Endothelial cell of umbilical vein (primary cell): ENCODE data around the gene PLEKHA7. TPM values are rescaled to one million over a fixed set of nuclear protein-coding genes. Genes with fewer than 3 reads are reported as not detected.
A peak's percentile ranks its signal among the peaks of the same experiment; 100 is the strongest.

Experiments used
- BruUV-seq: library from RNA; stranded (reverse); fragments of 400-500 nt; replicated peaks from 2 replicates; lab custom pipeline; 2021; lab: Mats Ljungman, UMichigan
- CTCF ChIA-PET: fragments of 300-600, 350-600 bp; sonication (Branson Sonifier 250); formaldehyde crosslinking; loops from one replicate; lab custom pipeline; 2021; ENCODE audit warnings: antibody characterized with exemption, inconsistent platforms; lab: Charles Lee
- POLR2A ChIA-PET: fragments of 300-600, 350-600 bp; sonication (Branson Sonifier 250); formaldehyde crosslinking; loops from one replicate; lab custom pipeline; 2021; ENCODE audit warnings: antibody characterized with exemption, inconsistent platforms; lab: Charles Lee
- DNase-seq: peaks from one replicate; pipeline ENCODE4 v3.0.0-alpha.2; 2011; ENCODE audit warnings: low read depth, low spot score
- FAIRE-seq: peaks from 2 replicates; lab custom pipeline; 2011; peaks lifted over from hg19 to GRCh38; lab: Jason Lieb, UNC
- H2AFZ ChIP-seq: 2 replicates; pipeline ENCODE4 v1.6.0; 2012; ENCODE audit warnings: low read depth, low read length, control low read depth, inconsistent platforms
- H3K27ac ChIP-seq: 2 replicates; pipeline ENCODE4 v1.5.1; 2011; ENCODE audit warnings: low read depth, mild to moderate bottlenecking, control low read depth, low read length, moderate library complexity; ENCODE audit not compliant: insufficient read depth
- H3K27me3 ChIP-seq, 2 experiments: 2 replicates each; pipeline versions ENCODE4 v1.6.0 to v1.6.1; 2011; ENCODE audit warnings: low read length in 2 of 2, mixed read lengths in 1 of 2; ENCODE audit not compliant: control insufficient read depth in 2 of 2, insufficient read depth in 2 of 2
- H3K36me3 ChIP-seq, 2 experiments: 2 replicates in 1 of 2; 3 replicates in 1 of 2; pipeline ENCODE4 v1.5.1; 2011; ENCODE audit warnings: low read length in 2 of 2, mild to moderate bottlenecking in 1 of 2, moderate library complexity in 1 of 2; ENCODE audit not compliant: control insufficient read depth in 2 of 2, insufficient read depth in 2 of 2; ENCODE audit errors: extremely low read depth in 1 of 2
- H3K4me1 ChIP-seq: 3 replicates; pipeline ENCODE4 v1.5.1; 2011; ENCODE audit warnings: mild to moderate bottlenecking, low read length; ENCODE audit not compliant: control insufficient read depth, insufficient read depth; ENCODE audit errors: extremely low read depth
- H3K4me2 ChIP-seq: 2 replicates; pipeline ENCODE4 v1.6.1; 2011; ENCODE audit warnings: low read length, control low read depth, mixed read lengths; ENCODE audit not compliant: insufficient read depth
- H3K4me3 ChIP-seq, 3 experiments: fragments of 200-600 bp in 1 of 3; sonication (generic), shearing (Covaris generic) in 1 of 3; replicated peaks in 1 of 3; 2 replicates each; pipeline ENCODE4 v1.5.1; 2011 to 2016; ENCODE audit warnings: control low read depth in 3 of 3, low read length in 3 of 3, mild to moderate bottlenecking in 2 of 3, inconsistent platforms in 1 of 3, low read depth in 1 of 3, moderate library complexity in 1 of 3; ENCODE audit not compliant: insufficient read depth in 1 of 3
- H3K79me2 ChIP-seq: 2 replicates; pipeline ENCODE4 v1.6.0; 2012; ENCODE audit warnings: low read length, inconsistent platforms; ENCODE audit not compliant: control insufficient read depth, insufficient read depth
- H3K9ac ChIP-seq: replicated peaks from 2 replicates; pipeline ENCODE3; 2011; ENCODE audit warnings: low read length, control low read depth; ENCODE audit not compliant: insufficient read depth; ENCODE audit errors: extremely low read depth
- H3K9me1 ChIP-seq: replicated peaks from 3 replicates; pipeline ENCODE4 v1.6.0; 2011; ENCODE audit warnings: mild to moderate bottlenecking, low read length; ENCODE audit not compliant: control insufficient read depth, insufficient read depth; ENCODE audit errors: extremely low read depth
- H3K9me3 ChIP-seq: replicated peaks from 2 replicates; pipeline ENCODE4 v1.5.1; 2012; ENCODE audit warnings: low read length, inconsistent platforms; ENCODE audit not compliant: control insufficient read depth, insufficient read depth
- H4K20me1 ChIP-seq: replicated peaks from 2 replicates; pipeline ENCODE3; 2011; ENCODE audit warnings: mild to moderate bottlenecking, low read length; ENCODE audit not compliant: control insufficient read depth, insufficient read depth; ENCODE audit errors: extremely low read depth
- CTCF ChIP-seq, 2 donors: IDR thresholded peaks; 1 replicate in 1 of 2; 2 replicates in 1 of 2; pipeline ENCODE4 v1.5.1; 2011; ENCODE audit warnings: low read length in 2 of 2, mild to moderate bottlenecking in 2 of 2, moderate library complexity in 2 of 2, control low read depth in 1 of 2, inconsistent platforms in 1 of 2, low read depth in 1 of 2; ENCODE audit not compliant: insufficient read depth in 1 of 2; ENCODE audit errors: extremely low read depth in 1 of 2
- EZH2 ChIP-seq: IDR thresholded peaks from 2 replicates; pipeline ENCODE4 v1.6.1; 2012; ENCODE audit warnings: borderline replicate concordance, low read depth, mild to moderate bottlenecking, moderate library complexity, low read length, inconsistent platforms; ENCODE audit not compliant: severe bottlenecking
- FOS ChIP-seq: IDR thresholded peaks from 2 replicates; pipeline ENCODE4 v1.6.1; 2011; ENCODE audit warnings: mild to moderate bottlenecking, low read length, moderate library complexity, borderline replicate concordance; ENCODE audit not compliant: insufficient read depth
- GATA2 ChIP-seq: IDR thresholded peaks from 2 replicates; pipeline ENCODE4 v1.7.0; 2011; ENCODE audit warnings: low read depth, mild to moderate bottlenecking, moderate library complexity, mixed read lengths, low read length; ENCODE audit not compliant: insufficient read length, insufficient read depth
- JUN ChIP-seq: IDR thresholded peaks from 2 replicates; pipeline ENCODE4 v1.6.1; 2011; ENCODE audit warnings: borderline replicate concordance, low read depth; ENCODE audit not compliant: insufficient read length, insufficient read depth
- MAX ChIP-seq: IDR thresholded peaks from 2 replicates; pipeline ENCODE4 v1.6.1; 2011; ENCODE audit not compliant: insufficient read depth, insufficient read length
- MYC ChIP-seq: IDR thresholded peaks from one replicate; pipeline ENCODE4 v1.6.1; 2011; ENCODE audit warnings: mild to moderate bottlenecking, low read depth, low read length
- POLR2A ChIP-seq: IDR thresholded peaks from 2 replicates; pipeline ENCODE4 v1.6.1; 2012; ENCODE audit warnings: low read depth, mild to moderate bottlenecking, control low read depth, low read length
- POLR2AphosphoS5 ChIP-seq: IDR thresholded peaks from 2 replicates; pipeline ENCODE4 v1.6.1; 2012; ENCODE audit warnings: low read depth, mild to moderate bottlenecking, control low read depth, low read length, moderate library complexity; ENCODE audit not compliant: insufficient read depth
- dilution Hi-C: fragments of 300-500 bp; cut with MboI; formaldehyde crosslinking; loops from one replicate; pipeline ENCODE4 v1.15.0; 2019; ENCODE audit warnings: low sequenced_read_pairs; ENCODE audit not compliant: extremely low pct_ligation_motif_present
- intact Hi-C: fragments of 100-400 bp; cut with micrococcal nuclease; formaldehyde crosslinking; loops from one replicate; pipeline ENCODE4 v1.10.0; 2022
- polyA plus RNA-seq, 4 experiments: library from polyadenylated mRNA; depleted of rRNA in 3 of 4; stranded (reverse) in 3 of 4; unstranded in 1 of 4; fragments of >200 nt; gene quantifications; 2 replicates each; pipeline versions ENCODE4 v1.2.1 to v1.2.3, GENCODE V29; 2011 to 2012; ENCODE audit warnings: missing spikeins in 1 of 4
- total RNA-seq: library from RNA; stranded (reverse); gene quantifications from 2 replicates; pipeline ENCODE4 v1.2.3, GENCODE V29; 2021

PLEKHA7 gene
- total and polyA plus RNA-seq, 2 donors (not counting 3 experiments of a cell fraction or from before 2014, with no cell fraction given), result 1.7 to 3.8 TPM

GRCh38 chr11:16793009-16793408 lies 221.2 kb downstream of the PLEKHA7 start:
- Histone ChIP-seq H3K4me1 (peaks cover 36% of the 10 kb centered on the region), H2AFZ (no peak overlapping the region), H3K9me3 (no peaks in the 10 kb centered on the region), H3K79me2 (no peaks in the 10 kb centered on the region), H3K9me1 (no peaks in the 10 kb centered on the region), H4K20me1 (no peaks in the 10 kb centered on the region), H3K36me3 (no peaks in the 10 kb centered on the region), H3K27ac (peak overlapping the region; percentile 89), H3K4me2 (no peak overlapping the region), H3K9ac (no peak overlapping the region), H3K4me3 (no peak overlapping the region), H3K27me3 (no peaks in the 10 kb centered on the region)
- FAIRE-seq, result no peak
- DNase-seq, result no peak
- TF ChIP-seq MYC (no peak), POLR2AphosphoS5 (no peak), POLR2A (no peak), FOS (no peak), MAX (no peak), EZH2 (no peak), CTCF (IDR thresholded peaks at IDR 0.05; ENCODE audit: extremely low read depth in 1 of 2, insufficient read depth in 1 of 2, low read depth in 1 of 2, low read length in 2 of 2) (no peak), GATA2 (no peak), JUN (no peak)
- dilution Hi-C loops (no loop called here), intact Hi-C loops (loop anchor here (5.0 kb wide), 1 partner anchor 559 kb away; the partner anchor contains the start of gene NCR3LG1)
- BruUV-seq, result no TSS peak
- ChIA-PET POLR2A (no interaction called here), CTCF (interaction anchor here (0.9 to 2.8 kb wide), 6 partner anchors 8 to 228 kb away, joined by 3 to 14 read pairs (median 4); no protein-coding TSS in a partner anchor)
